NCI-H748 (cell line): ENCODE results near the gene C22orf15.
A peak's percentile ranks its signal among the peaks of the same experiment; 100 is the strongest.
"Not testable (repeated sequence)": the region's sequence is repeated elsewhere in the genome, so short reads cannot be mapped to it uniquely, and the experiment has no call there.

Experiments
- DNase-seq: peaks from one replicate; lab custom pipeline; 2025; ENCODE audit not compliant: unreplicated experiment; lab: John Stamatoyannopoulos, UW

C22orf15 gene, protein sequence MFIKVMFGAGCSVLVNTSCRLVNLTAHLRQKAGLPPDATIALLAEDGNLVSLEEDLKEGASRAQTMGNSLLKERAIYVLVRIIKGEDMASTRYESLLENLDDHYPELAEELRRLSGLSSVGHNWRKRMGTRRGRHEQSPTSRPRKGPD

DNA sequence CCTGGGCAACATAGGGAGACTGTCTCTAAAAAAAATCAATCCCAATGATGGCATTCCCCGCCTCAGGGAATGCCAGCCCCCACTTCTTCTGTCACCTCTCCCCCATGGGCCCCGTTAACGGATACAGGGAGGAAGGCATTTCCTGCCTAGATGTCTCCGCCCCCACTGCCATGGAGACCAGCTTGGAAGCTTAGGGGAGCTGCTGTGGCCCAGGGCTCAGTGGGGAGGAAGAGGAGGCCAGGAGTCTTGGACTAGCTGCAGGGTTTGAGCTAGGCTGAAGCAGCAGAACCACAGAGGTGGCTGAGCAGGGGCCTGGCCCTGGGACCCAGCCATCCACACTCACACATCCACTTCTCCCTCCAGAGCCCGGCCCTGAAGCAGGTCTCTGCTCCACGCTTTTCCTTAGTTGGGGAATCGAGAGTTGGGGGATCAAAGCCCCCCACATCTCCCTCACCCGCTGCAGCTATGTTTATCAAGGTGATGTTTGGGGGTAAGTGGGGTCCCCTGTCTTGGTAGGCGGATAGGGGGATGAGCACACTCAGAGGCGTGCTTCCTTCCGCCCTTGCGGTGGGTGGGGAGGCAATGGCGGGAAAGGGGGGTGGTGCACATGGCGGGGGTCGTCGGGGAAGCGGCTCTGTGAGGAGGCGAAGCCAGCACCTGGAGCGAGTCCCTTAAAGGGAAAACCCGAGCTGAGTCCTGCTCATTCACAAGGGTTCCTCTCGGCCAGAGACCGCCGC is at the start of gene C22orf15:
Gene C22orf15, plus strand, starts transcription at position 149 of the 737 bp plus-strand sequence. Its CDS starts 317 bp downstream, at position 466.
- no peak for DNase-seq

DNA sequence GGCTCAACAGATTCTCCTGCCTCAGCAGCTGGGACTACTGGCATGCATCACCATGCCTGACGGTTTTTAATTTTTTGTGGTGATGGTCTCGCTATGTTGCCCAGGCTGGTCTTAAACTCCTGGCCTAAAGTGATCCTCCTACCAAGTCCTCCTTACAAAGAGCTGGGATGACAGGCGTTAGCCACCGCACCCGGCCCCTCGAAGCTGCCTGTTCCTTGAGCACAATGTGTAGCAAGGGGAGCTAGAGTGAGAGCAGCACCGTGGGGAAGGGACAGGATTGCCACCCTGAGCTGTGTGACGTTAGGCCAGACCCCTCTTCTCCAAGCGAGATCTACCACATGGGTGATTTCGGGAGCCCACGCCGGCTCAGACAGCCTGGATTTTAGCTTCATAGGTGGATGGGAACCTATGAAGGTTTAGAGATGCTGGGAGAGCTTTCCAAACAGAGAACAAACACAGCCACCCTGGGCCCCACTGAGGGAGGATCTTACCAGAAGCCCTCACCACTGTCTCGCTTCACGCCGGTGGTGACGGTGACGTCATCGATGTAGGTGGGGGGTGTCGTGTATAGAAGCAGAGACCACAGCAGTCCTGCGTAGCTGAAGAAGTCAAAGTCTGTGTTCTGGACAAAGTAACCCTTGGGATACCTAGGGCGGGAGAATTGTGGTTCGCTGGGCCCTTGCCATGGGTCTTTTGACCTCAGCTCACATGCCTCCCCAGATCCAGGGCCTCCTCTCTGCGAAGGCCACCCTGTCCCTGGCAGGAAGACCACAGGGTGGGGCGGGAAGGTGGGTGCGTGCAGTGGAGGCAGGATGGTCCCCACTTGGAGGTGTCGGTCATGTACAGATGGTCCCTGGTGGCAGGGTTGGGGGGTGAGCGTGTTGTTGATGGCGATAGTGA is 48.8 kb upstream of the C22orf15 start:
- no peak for DNase-seq

DNA sequence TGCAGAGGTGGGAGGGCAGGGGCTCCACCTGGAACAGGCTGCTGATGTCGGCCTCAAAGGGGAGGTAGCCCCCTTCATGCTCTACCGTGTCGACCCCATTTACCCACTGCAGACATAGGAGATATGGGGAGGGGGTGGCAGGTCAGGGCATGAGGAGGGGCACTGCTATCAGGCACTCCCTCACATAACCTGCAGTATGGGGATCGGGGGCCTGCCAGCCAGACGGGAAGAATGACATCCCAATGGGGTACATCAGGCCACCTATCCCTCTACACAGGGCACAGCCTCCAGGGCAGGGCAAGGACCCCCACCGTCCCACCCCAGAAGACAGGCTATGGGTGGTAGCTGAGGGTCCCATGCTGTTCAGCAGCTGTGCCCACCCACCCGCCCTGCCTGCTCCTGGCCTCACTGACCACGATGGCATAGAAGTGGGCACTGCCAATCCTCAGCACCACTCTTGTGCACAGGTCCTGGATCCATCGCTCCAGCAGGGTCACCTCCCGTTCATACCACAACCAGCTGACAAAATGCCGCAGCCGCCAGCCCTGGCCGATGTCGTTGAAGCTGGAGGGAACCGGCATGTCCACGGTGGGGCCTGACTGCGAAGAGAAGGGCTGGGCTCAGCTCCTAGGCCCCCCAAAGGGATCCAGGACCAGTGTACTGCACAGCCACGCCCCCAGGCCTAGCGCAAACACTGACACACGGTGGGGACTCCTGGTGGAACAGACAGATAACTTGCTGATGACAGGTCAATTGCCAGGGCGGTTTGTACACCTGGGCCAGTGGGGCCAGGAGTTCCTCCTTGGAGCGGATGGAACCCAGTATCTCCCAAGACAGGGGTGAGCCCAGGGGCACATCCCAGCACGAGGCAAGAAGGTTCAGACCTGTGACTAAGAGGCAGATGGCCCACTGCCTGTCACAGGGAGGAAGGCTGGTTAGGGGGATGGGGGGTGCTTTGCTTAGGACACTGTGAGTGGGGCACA is 47.9 kb upstream of the C22orf15 start:
- DNase-seq = no peak

DNA sequence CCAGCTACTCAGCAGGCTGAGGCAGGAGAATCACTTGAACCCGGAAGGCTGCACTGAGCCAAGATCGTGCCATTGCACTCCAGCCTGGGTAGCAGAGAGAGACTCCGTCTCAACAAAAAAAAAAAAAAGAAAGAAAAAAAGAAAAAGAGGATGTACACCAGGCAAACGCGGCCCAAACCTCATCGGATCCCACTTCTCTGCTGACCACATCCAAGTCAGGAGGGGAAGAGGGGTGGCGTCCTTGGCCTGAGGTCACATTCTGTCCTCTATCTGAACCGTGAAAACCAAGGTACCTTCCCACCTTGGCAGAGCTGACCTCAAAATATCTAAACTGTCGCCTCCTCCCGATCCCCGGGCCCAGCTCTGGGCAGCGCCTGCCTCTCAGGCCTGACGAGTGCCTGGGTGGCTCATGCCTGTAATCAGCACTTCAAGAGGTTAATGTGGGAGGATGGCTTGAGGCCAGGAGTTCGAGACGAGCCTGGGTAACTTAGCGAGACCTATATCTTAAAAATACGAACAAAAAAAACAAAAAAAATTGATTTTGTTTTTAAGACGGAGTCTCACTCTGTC is 46.9 kb upstream of the C22orf15 start:
- no peak for DNase-seq

DNA sequence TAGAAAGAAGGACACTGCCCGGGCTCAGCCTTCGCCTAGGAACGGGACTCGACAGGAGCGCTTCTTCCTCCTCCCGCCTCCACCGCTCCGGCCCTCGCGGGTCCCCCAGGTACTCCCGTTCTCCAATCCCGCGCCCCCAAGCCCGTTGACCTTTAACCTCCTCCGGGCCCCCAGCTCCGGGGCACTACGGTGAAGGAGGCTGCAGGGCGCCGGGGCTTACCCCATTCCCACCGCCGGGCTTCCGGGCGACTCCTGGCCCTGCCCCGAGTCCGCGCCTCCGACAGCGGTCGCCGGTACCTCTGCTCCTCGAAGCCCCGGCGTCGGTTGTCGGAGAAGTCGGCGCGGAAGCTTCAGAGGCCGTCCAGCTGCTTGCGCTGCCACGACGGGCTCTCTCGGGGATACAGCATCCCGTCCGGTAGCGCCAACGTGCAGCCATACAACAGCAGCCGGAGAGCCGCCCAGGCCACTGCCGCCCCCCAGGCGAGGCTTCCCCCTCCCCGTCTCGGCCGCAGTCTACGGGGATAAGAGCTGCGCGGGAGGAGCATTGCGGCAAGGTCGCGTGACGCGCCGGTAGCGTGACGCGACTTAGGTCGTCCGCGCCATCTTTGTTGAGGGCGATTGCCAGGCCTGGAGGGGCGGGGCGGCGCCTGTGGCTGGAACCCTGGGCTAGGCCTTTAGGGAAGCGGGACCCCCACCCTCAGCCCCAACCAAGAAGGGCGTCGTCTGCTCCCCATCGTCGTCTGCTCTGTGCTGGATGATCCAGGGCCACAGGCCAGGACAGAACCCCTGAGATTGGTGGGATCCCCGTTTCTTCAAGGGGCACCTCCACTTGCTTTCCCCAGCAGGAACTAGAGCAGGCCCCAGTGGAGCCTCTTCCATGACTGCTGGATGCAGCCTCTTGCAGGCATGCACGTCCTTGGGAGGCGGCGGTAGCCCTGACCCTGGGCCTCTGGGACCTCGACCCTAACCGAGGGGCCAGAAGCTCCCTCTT is 45.7 kb upstream of the C22orf15 start:
- DNase-seq = peak; percentile 89

DNA sequence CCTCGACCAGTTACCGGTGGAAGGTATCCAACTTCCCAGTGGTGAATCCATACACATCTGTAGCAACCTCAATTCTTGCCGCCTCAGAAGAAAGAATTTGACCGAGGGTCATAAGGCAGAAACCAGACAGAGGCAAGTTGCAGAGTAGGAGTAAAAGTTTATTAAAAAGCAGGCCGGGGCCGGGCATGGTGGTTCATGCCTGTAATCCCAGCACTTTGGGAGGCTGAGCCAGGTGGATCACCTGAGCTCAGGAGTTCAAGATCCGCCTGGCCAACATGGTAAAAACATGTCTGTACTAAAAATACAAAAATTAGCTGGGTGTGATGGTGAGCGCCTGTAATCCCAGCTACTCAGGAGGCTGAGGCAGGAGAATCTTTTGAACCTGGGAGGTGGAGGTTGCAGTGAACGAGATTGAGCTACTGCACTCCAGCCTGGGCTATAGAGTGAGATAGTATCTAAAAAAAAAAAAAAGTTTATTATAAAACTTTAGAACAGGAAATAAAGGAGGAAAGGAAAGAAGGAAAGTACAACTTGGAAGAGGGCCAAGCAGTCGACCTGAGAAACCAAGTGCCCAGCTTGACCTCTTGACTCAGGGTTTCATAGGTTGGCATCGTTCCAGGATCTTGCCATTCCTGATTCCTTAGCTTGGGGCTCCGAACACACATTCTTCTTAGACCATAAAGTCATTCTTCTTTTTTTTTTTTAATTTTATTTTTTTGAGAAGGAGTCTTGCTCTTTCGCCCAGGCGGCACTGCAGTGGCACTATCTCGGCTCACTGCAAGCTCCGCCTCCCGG is 44.2 kb upstream of the C22orf15 start:
- no peak for DNase-seq

DNA sequence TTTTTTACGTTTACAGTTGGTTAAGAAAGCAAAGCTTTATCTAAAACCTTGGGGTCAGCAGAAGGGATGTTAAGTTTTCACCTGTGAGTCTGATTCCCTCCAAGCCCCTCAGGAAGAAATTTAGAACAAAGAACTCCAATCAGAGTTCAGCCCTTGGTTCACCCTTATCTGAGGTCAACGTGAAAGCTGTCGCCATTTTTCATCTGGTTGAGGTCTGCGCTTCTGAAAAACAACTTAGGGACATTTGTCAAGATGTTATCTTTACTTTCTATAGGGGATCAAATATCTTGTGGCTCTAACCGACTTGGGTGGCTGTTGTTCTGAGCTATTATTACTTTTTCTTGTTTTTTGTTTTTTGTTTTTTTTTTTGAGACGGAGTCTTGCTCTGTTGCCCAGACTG is 41.9 kb upstream of the C22orf15 start:
- DNase-seq = no peak

DNA sequence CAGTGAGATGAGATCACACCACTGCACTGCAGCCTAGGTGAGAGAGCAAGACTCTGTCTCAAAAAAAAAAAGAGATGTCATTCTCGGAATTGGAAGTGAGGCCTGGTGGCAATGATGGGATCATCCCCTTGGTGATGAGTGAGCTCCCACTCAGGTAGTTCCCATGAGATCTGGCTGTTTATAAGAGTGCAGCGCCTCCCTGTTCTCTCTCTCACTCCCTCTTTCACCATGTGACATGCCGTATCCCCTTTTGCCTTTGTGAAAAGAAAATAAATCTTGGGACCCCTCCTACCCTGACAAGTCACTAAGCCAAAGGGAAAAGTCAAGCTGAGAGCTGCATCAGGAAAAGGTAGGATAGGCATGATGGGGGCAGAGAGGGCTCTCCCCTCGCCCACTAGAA is 40.6 kb upstream of the C22orf15 start:
- no peak for DNase-seq

DNA sequence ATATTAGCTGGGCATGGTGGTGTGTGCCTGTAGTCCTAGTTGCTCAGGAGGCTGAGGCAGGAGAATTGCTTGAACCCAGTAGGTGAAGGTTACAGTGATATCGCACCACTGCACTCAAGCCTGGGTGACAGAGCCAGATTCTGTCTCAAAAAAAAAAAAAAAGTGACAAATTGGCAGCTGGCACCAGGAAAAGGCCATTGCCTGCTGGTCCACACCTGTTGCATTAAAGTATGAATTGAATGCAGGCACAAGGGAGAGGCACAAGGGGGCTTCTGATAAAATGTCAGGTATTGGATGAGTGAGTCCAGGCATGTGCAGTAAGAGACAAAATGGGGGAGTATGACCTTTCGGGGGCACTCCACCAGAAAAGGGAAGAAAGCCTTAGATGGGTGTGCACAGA is 40.1 kb upstream of the C22orf15 start:
- no peak for DNase-seq

DNA sequence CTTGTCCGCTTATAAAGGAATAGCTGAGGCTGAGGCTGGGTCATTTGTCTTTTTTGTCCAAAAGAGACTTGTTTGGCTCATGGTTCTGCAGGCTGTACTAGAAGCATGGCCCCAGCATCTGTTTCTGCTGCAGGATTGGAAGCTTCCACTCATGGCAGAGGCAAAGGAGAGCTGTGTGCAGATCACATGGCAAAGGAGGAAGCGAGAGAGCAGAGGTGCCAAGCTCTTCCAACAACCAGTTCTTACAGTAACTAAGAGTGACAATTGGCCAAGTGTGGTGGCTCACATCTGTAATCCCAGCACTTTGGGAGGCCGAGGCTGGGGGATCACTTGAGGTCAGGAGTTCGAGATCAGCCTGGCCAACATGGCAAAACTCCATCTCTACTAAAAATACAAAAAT is 34.7 kb upstream of the C22orf15 start:
- not testable (repeated sequence) for DNase-seq

DNA sequence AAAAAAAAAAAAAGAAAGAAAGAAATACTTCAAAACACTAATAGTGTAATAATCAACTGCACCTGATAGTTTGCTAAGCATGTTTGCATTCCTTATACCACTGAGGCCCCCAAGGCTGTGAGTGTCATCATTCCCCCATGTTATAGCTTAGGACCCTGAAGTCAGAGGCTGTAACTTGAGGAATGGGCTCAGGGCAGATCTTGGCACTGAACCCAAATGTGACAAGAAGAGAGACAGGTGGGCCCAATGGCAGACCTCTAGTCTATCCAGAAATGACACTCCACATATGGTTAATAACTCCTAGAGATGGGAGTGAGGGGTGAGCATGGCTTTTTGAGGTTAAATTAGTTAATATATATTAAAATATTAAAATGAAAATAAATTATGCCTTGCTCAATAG is 25.1 kb upstream of the C22orf15 start:
- DNase-seq = no peak

DNA sequence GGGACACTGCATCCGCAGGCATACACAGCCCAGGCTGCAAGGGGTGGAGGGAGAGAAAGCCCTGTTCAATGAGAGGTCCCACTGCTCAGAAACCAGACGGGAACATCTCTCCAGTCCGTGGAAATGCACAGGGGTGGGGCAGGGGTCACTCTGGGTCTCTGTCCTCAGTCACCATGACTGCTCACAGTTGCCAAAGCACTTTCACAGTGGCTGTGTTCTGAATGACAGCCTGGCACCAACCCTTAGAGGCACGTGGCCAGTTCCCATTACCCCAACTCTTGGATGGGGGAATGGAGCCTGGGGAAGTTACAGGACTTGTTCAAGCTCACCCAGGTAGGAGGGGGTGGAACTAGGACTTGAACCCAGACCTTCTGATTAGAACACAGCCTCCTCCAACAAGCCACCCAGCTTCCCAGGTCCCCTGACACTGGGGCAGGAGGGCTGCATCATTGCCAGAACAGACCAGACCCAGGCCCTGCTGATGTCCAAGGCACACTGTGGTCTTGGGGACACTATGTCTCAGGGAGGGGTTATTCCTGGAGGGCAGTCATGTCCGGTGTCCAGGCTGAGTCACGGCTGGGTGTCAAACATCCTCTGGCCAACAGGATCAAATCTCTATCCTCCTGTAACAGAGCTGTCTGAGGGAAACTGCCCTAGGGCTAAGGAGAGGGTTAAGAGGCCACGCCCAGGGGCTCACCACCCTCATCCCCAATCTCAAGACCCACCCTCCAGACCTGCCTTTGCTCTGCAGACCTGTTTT is 20.1 kb upstream of the C22orf15 start:
- no peak for DNase-seq

DNA sequence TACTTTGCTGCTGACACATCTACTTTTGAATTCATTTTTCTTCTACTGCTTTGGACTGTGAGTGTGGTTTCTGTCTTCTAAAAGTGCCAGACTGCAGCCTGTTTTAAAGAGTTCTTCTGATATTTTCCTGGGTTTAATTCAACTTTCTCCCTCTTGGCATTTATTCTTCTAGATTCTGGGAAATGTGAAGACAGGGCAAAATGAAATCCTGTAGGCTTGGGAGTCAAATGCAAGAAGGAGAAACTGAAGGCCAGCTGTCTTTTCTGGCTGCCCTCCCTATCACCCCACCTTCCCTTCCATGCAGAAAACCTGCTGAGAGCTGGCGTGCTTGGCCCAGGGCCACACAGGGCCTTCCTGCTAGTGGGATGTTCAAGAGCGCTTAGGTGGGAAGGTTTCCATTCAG is 19.5 kb upstream of the C22orf15 start:
- no peak for DNase-seq

DNA sequence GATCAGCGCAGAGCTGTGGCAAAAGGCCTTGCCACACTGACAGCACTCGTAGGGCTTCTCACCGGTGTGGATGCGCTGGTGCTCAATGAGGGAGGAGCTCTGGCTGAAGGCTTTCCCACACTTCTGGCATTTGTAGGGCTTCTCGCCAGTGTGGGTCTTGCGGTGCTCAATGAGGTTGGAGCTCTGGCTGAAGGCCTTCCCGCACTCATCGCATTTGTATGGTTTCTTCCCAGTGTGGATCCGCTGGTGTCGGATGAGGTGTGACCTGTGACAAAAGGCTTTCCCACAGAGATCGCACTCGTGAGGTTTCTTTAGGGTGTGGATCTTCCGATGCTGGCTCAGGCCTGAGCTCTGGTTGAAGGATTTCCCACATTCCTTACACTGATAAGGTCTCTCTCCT is 18.8 kb upstream of the C22orf15 start:
- DNase-seq = no peak

DNA sequence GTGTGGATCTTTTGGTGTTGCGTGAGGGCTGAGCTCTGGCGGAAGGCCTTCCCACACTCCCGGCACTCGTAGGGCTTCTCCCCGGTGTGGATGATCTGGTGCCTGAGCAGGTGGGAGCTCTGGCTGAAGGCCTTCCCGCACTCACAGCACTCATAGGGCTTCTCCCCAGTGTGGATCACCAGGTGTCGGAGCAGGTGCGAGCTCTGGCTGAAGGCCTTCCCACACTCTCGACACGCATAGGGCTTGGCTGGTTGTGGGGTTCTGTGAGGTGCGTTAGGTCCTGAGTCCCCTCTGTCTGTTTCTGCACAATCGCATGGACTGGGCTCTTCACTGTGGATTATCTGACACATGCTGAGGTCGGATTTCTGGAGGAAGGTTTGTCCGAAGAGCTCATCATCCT is 18.3 kb upstream of the C22orf15 start:
- DNase-seq = no peak

DNA sequence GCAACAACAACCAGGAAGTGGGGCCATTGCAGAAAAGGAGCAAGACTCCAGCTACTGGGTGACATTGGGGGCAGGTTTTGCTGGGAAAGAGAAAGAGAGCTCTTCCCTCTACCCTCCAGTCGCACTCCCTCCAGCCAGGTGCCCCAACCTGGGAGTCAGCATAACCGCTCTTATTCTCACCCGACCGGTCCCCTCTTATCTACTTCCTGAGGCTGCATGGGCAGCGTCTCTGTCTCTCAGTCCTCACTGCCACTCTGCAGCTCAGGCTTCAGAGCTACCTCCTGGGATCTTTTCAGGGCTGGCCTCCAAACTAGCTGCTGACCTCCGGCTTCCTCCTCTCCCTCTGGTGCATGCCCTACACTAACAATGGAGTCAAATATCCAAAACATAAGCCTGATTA is 17.0 kb upstream of the C22orf15 start:
- DNase-seq = no peak

DNA sequence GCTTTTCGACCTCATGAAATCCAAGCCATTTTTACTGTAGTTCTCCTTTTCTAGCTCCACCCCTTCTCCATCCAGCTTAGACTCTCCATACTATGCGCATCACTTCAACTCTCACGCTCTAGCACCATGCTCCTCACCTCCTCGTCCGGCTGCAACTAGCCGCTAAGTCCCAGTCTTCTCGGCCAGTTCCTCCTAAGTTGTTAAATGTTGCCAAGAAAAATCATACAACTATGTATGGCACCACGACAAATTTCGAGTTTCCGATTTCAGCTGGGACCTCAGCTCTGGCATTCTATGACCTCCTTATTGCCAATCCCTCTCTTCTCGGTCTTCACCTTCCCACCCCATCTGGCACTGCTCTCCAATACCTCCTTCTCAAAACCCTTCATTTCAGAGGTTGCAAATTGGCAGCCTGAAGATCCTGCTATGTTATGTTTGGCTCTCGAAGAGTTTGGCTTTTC is 12.9 kb upstream of the C22orf15 start:
- no peak for DNase-seq

DNA sequence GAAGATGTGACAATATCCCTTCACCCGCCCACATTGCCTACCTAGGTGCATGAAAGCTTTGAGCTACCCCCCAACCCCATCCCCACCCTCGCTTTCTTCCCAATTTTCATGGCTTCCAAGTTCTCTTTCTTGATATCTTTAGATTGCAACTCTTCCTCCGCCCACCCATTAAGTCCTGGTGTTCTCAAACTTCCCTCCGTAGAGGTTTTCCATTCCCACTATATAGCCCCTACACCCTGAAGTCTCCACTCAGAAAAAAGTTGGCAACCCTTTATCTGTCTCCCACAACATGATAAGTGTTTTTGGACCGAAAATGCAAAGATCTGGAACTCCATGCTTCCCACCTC is 12.4 kb upstream of the C22orf15 start:
- DNase-seq = no peak
